SK-N-SH (cell line): Measurements from ENCODE around the gene TMA7.

ENCODE experiments used
- MEF2A ChIP-seq: IDR thresholded peaks from 2 replicates; pipeline ENCODE4 v1.4.0; 2012; ENCODE audit warnings: low read depth, borderline replicate concordance
- RFX5 ChIP-seq: IDR thresholded peaks from 2 replicates; pipeline ENCODE4 v1.6.1; 2012; ENCODE audit warnings: mild to moderate bottlenecking, improper control_type of control experiment, low read length
- TAF1 ChIP-seq: IDR thresholded peaks from 2 replicates; pipeline ENCODE4 v1.6.1; 2012; ENCODE audit warnings: low read depth, mild to moderate bottlenecking, low read length, moderate library complexity, borderline replicate concordance
- TF ChIP-seq, protein P1 (sequence below): fragments of 200-600 bp; sonication (generic); IDR thresholded peaks from 2 replicates; pipeline ENCODE4 v1.6.1; 2017; ENCODE audit warnings: antibody characterized with exemption, mild to moderate bottlenecking, moderate library complexity
- TF ChIP-seq, protein P2 (sequence below): fragments of 150-350 bp; IDR thresholded peaks from 2 replicates; pipeline ENCODE4 v1.6.1; 2017; ENCODE audit warnings: antibody characterized with exemption, low read length, low read depth, borderline replicate concordance

DNA sequence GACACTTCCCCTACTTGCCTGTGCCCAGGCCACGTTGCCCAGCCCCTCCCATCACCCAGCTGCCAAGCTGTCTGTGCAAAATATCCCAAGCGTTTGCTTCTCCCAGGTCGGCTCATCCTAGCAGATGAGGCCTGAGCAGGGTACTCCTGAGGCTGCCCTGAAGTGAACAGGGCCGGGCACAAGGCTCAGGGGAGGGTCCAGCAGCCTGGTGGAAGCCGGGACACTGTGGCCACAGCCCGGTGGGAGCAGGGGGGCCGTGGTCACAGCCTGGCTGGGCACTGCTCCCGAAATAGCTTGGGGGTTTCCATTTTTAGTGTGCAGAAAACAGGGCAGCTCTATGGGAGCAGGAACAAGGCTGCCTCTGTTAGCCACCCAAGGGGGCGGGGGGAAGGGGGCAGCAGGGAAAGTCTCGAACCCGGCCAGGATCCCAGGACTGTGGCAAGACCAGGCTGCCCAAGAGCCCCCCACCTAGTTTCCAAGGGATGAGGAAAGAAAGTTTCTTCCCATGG is 13.6 kb upstream of the TMA7 start:
- TF ChIP-seq, protein P1, sequence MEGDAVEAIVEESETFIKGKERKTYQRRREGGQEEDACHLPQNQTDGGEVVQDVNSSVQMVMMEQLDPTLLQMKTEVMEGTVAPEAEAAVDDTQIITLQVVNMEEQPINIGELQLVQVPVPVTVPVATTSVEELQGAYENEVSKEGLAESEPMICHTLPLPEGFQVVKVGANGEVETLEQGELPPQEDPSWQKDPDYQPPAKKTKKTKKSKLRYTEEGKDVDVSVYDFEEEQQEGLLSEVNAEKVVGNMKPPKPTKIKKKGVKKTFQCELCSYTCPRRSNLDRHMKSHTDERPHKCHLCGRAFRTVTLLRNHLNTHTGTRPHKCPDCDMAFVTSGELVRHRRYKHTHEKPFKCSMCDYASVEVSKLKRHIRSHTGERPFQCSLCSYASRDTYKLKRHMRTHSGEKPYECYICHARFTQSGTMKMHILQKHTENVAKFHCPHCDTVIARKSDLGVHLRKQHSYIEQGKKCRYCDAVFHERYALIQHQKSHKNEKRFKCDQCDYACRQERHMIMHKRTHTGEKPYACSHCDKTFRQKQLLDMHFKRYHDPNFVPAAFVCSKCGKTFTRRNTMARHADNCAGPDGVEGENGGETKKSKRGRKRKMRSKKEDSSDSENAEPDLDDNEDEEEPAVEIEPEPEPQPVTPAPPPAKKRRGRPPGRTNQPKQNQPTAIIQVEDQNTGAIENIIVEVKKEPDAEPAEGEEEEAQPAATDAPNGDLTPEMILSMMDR, result no peak
- no peak for TF ChIP-seq TAF1
- TF ChIP-seq, protein P2, sequence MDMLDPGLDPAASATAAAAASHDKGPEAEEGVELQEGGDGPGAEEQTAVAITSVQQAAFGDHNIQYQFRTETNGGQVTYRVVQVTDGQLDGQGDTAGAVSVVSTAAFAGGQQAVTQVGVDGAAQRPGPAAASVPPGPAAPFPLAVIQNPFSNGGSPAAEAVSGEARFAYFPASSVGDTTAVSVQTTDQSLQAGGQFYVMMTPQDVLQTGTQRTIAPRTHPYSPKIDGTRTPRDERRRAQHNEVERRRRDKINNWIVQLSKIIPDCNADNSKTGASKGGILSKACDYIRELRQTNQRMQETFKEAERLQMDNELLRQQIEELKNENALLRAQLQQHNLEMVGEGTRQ, result no peak
- TF ChIP-seq RFX5, result no peak
- TF ChIP-seq MEF2A, result no peak
